IMR-90 (cell line): ENCODE data around the gene CEMP1. TPM values are rescaled to one million over a fixed set of nuclear protein-coding genes. Genes with fewer than 3 reads are reported as not detected.

Source experiments
- ATAC-seq: fragments of 200-7000 bp; cut with Tn5 transposase; 2 replicates; pipeline ENCODE4 v1.9.1; 2020; ENCODE audit warnings: low read depth, mild to moderate bottlenecking, moderate library complexity
- BruUV-seq: library from RNA; stranded (reverse); fragments of 400-500 nt; replicated peaks from 2 replicates; lab custom pipeline; 2021; lab: Mats Ljungman, UMichigan
- CTCF ChIA-PET: fragments of 300-600 bp; formaldehyde crosslinking; extraction: SDS; loops from one replicate; lab custom pipeline; 2021; ENCODE audit warnings: antibody characterized with exemption; lab: Yijun Ruan, JAX
- POLR2A ChIA-PET: fragments of 300-600 bp; sonication (Branson Sonifier 250); formaldehyde crosslinking; loops from one replicate; lab custom pipeline; 2022; ENCODE audit warnings: antibody characterized with exemption; ENCODE audit not compliant: unreplicated experiment; lab: Charles Lee
- DNase-seq: peaks from one replicate; pipeline ENCODE4 v3.0.0; 2013
- H2AFZ ChIP-seq: replicated peaks from 2 replicates; pipeline ENCODE3; 2013; ENCODE audit warnings: low read length, mild to moderate bottlenecking; ENCODE audit not compliant: poor library complexity
- H2AK5ac ChIP-seq: 2 replicates; pipeline ENCODE4 v1.6.1; 2013; ENCODE audit warnings: low read depth, low read length, inconsistent platforms
- H2AK9ac ChIP-seq: replicated peaks from 2 replicates; pipeline ENCODE3; 2013; ENCODE audit warnings: mild to moderate bottlenecking, low read depth, low read length, moderate library complexity; ENCODE audit not compliant: poor library complexity
- H2BK120ac ChIP-seq: 2 replicates; pipeline ENCODE4 v1.6.1; 2013; ENCODE audit warnings: low read depth, low read length, inconsistent platforms
- H2BK15ac ChIP-seq: 3 replicates; pipeline ENCODE4 v1.6.1; 2013; ENCODE audit warnings: low read depth, low read length, inconsistent platforms
- H2BK20ac ChIP-seq: 2 replicates; pipeline ENCODE4 v1.6.1; 2013; ENCODE audit warnings: low read depth, mild to moderate bottlenecking, inconsistent platforms, low read length, moderate library complexity
- H2BK5ac ChIP-seq: 2 replicates; pipeline ENCODE4 v1.6.1; 2013; ENCODE audit warnings: mild to moderate bottlenecking, low read depth, low read length, inconsistent platforms; ENCODE audit not compliant: poor library complexity, severe bottlenecking
- H3K14ac ChIP-seq: replicated peaks from 2 replicates; pipeline ENCODE4 v1.6.1; 2013; ENCODE audit warnings: low read depth, low read length, inconsistent platforms
- H3K18ac ChIP-seq: 2 replicates; pipeline ENCODE4 v1.6.1; 2013; ENCODE audit warnings: low read depth, low read length, control low read depth
- H3K23ac ChIP-seq: 2 replicates; pipeline ENCODE4 v1.6.1; 2013; ENCODE audit warnings: low read depth, low read length, inconsistent platforms
- H3K27ac ChIP-seq: 2 replicates; pipeline ENCODE4 v1.5.1; 2013; ENCODE audit warnings: mild to moderate bottlenecking, control low read depth, low read length; ENCODE audit not compliant: insufficient read depth
- H3K27me3 ChIP-seq: 2 replicates; pipeline ENCODE4 v1.6.1; 2013; ENCODE audit warnings: low read length; ENCODE audit not compliant: control insufficient read depth, insufficient read depth
- H3K36me3 ChIP-seq: 2 replicates; pipeline ENCODE4 v1.6.1; 2013; ENCODE audit warnings: low read length, mixed read lengths; ENCODE audit not compliant: control insufficient read depth, insufficient read depth
- H3K4ac ChIP-seq: 2 replicates; pipeline ENCODE4 v1.6.1; 2013; ENCODE audit warnings: low read depth, low read length, inconsistent platforms
- H3K4me1 ChIP-seq: 2 replicates; pipeline ENCODE4 v1.6.1; 2013; ENCODE audit warnings: low read length, mixed read lengths; ENCODE audit not compliant: control insufficient read depth, insufficient read depth
- H3K4me2 ChIP-seq: 2 replicates; pipeline ENCODE4 v1.6.1; 2013; ENCODE audit warnings: low read depth, mild to moderate bottlenecking, control low read depth, low read length, moderate library complexity
- H3K4me3 ChIP-seq: 2 replicates; pipeline ENCODE4 v1.5.1; 2013; ENCODE audit warnings: low read depth, mild to moderate bottlenecking, control low read depth, low read length, moderate library complexity; ENCODE audit not compliant: insufficient read depth
- H3K56ac ChIP-seq: 2 replicates; pipeline ENCODE4 v1.6.1; 2013; ENCODE audit warnings: low read length, inconsistent platforms; ENCODE audit not compliant: insufficient read depth; ENCODE audit errors: extremely low read depth
- H3K79me1 ChIP-seq, 2 experiments: 2 replicates each; pipeline ENCODE4 v1.6.1; 2013; ENCODE audit warnings: low read length in 2 of 2, inconsistent platforms in 1 of 2, low read depth in 1 of 2
- H3K9ac ChIP-seq: 2 replicates; pipeline ENCODE4 v1.6.1; 2013; ENCODE audit warnings: low read depth, low read length, control low read depth
- H3K9me1 ChIP-seq: 2 replicates; pipeline ENCODE4 v1.6.1; 2013; ENCODE audit warnings: low read length, inconsistent platforms; ENCODE audit not compliant: insufficient read depth
- H3K9me3 ChIP-seq: 2 replicates; pipeline ENCODE4 v1.6.1; 2013; ENCODE audit warnings: low read length; ENCODE audit not compliant: control insufficient read depth, insufficient read depth
- H4K20me1 ChIP-seq: 2 replicates; pipeline ENCODE4 v1.6.1; 2013; ENCODE audit warnings: low read length, inconsistent platforms; ENCODE audit not compliant: insufficient read depth
- H4K5ac ChIP-seq: 2 replicates; pipeline ENCODE4 v1.6.1; 2013; ENCODE audit warnings: mild to moderate bottlenecking, low read depth, low read length, control low read depth
- H4K8ac ChIP-seq, 2 experiments: 2 replicates each; pipeline ENCODE4 v1.6.1; 2013; ENCODE audit warnings: low read depth in 2 of 2, low read length in 2 of 2, control low read depth in 1 of 2, inconsistent platforms in 1 of 2
- H4K91ac ChIP-seq: 2 replicates; pipeline ENCODE4 v1.6.1; 2013; ENCODE audit warnings: low read depth, low read length, inconsistent platforms; ENCODE audit not compliant: insufficient read depth
- FOS ChIP-seq: fragments of 150-350 bp; IDR thresholded peaks from 2 replicates; pipeline ENCODE4 v1.6.1; 2016; ENCODE audit warnings: low read depth, low read length
- WGBS, 2 experiments: methylation state at CpG; one replicate each; pipeline versions ENCODE4 v1.1.5 to v1.1.7; 2013; ENCODE audit warnings: missing lambda C conversion rate in 2 of 2; ENCODE audit not compliant: insufficient read length in 1 of 2; ENCODE audit errors: extremely low coverage in 2 of 2; 5-methylcytosine and 5-hydroxymethylcytosine counted together
- dilution Hi-C: fragments of 300-500 bp; cut with HindIII; formaldehyde crosslinking; loops from one replicate; pipeline ENCODE4 v1.14.3; 2018; ENCODE audit warnings: low sequenced_read_pairs; ENCODE audit not compliant: unreplicated experiment
- in situ Hi-C: fragments of 300-500 bp; cut with MboI; formaldehyde crosslinking; loops from 3 replicates; pipeline ENCODE4 v1.14.3; 2019; ENCODE audit warnings: low sequenced_read_pairs, inconsistent platforms, mixed read lengths
- intact Hi-C: fragments of 100-400 bp; cut with micrococcal nuclease; formaldehyde crosslinking; loops from 2 replicates; pipeline ENCODE4 v1.10.0; 2022
- polyA plus RNA-seq, 3 experiments: library from polyadenylated mRNA; depleted of rRNA; stranded (reverse); fragments of >200 nt; gene quantifications; 2 replicates each; pipeline ENCODE4 v1.2.3, GENCODE V29; 2012; ENCODE audit warnings: low replicate concordance in 1 of 3
- total RNA-seq: library from RNA; depleted of rRNA; stranded (reverse); fragments of >200 nt; gene quantifications from 2 replicates; pipeline ENCODE4 v1.2.3, GENCODE V29; 2012

The CEMP1 gene
- total and polyA plus RNA-seq, 2 of the 4 experiments (the other 2 are of a cell fraction) = not detected

- dilution Hi-C loops = no loop called here
- Histone ChIP-seq H3K27ac (no peak overlapping the region), H3K79me1 (peaks cover 0 to 9% of the 10 kb centered on the region in 2 experiments; a peak in 1 of 4 replicates), H4K5ac (no peak overlapping the region), H3K4me3 (no peak overlapping the region), H2AK9ac (no peak overlapping the region), H2AFZ (no peak overlapping the region), H3K9ac (no peak overlapping the region), H2BK15ac (no peak overlapping the region), H3K56ac (no peak overlapping the region), H3K4me2 (no peak overlapping the region), H3K23ac (no peak overlapping the region), H3K9me1 (peaks cover 3% of the 10 kb centered on the region; the same call in 1 of the 2 replicates), H2AK5ac (no peak overlapping the region), H3K9me3 (no peaks in the 10 kb centered on the region), H3K4ac (no peak overlapping the region), H4K8ac (no peak overlapping the region), H2BK5ac (no peak overlapping the region), H3K27me3 (no peaks in the 10 kb centered on the region), H2BK20ac (no peak overlapping the region), H3K14ac (no peak overlapping the region), H2BK120ac (no peak overlapping the region), H3K4me1 (peaks cover 9% of the 10 kb centered on the region), H4K91ac (no peak overlapping the region), H3K18ac (no peak overlapping the region), H3K36me3 (no peaks in the 10 kb centered on the region), H4K20me1 (no peaks in the 10 kb centered on the region)
- no peak for TF ChIP-seq FOS
- CTCF ChIA-PET = no interaction called here
- in situ Hi-C loops = loop anchor here (10.0 kb wide), 1 partner anchor 254 kb away; the partner anchor contains the start of gene ECI1
- 87% methylated on average over 6 of the region's 18 CpGs; no CpG with 5 or more reads in 1 of the 2 experiments for WGBS, 2 experiments
- intact Hi-C loops = no loop called here
- no peak for DNase-seq
- POLR2A ChIA-PET = no interaction called here
- no TSS peak for BruUV-seq
- ATAC-seq = no peak
Measured at GRCh38 chr16:2508722-2509400, 22.3 kb downstream of the CEMP1 start.
